Measurements from ENCODE around the gene UCP3. TPM values are rescaled to one million over a fixed set of nuclear protein-coding genes. Genes with fewer than 3 reads are reported as not detected.

Gene UCP3
- total and polyA plus RNA-seq, 4 donors: 1.0 to 2.8 (median 1.8) TPM

DNA sequence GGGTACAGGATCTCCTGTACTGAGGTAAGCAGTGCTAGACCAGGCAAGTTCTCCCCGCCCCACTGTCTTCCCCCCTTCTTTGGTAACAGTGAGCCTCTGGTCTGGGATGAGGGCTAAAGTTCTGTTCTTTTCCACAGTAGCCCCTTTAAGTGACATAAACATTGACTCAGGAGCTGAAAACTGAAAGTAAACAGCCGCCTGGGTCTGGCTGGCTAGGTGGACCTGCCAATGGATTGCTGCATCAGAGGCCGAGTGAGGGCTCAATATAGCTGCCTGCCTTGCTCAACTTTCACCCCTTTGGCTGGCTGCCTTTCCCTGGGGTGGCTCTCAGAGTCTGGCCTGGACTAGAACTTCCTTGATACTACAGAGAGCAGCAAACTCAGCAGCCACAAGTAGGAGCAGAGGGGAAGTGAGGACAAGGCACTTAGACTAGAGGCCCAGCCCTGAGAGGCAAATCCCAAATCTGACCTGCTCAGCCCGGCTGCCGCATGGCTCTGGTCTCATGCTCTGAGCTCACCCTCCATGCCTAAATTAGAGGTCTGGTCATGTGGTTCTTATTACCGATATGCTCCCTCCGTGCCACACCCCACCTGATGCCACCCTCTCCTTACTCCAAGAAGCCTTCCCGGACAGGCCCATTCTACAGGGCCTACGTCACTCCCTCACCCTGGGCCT is 9.6 kb upstream of the UCP3 start:
- Histone ChIP-seq H3K4me1 (ENCODE audit: control insufficient read depth in 5 of 5, insufficient read depth in 5 of 5, low read length in 5 of 5) (peaks cover 4 to 17% (median 7%) of the 10 kb centered on the region in 5 donors), H3K9me3 (ENCODE audit: control insufficient read depth in 4 of 4, insufficient read depth in 3 of 4, low read length in 3 of 4) (no peaks in the 10 kb centered on the region), H3K27ac (ENCODE audit: low read depth in 1 of 2, low read length in 1 of 2) (peak overlapping the region; percentile 78 to 91), H3K36me3 (ENCODE audit: control insufficient read depth in 4 of 4, insufficient read depth in 4 of 4, low read length in 4 of 4) (peaks cover 0 to 8% (median 1%) of the 10 kb centered on the region in 4 donors), H3K27me3 (ENCODE audit: control insufficient read depth in 3 of 3, insufficient read depth in 3 of 3, low read length in 2 of 3) (no peaks in the 10 kb centered on the region), H3K9ac (ENCODE audit: insufficient read depth in 1 of 2, low read length in 2 of 2) (no peak overlapping the region), H3K4me3 (no peak overlapping the region)
- DNase-seq (peak; percentile 46 to 80 (median 57)), ATAC-seq (ENCODE audit: insufficient read depth, low FRiP score) (peak; percentile 79)
- WGBS, 2 donors: 45 to 51% methylated on average over 9 of the region's 9 CpGs
- TF ChIP-seq, protein P1, sequence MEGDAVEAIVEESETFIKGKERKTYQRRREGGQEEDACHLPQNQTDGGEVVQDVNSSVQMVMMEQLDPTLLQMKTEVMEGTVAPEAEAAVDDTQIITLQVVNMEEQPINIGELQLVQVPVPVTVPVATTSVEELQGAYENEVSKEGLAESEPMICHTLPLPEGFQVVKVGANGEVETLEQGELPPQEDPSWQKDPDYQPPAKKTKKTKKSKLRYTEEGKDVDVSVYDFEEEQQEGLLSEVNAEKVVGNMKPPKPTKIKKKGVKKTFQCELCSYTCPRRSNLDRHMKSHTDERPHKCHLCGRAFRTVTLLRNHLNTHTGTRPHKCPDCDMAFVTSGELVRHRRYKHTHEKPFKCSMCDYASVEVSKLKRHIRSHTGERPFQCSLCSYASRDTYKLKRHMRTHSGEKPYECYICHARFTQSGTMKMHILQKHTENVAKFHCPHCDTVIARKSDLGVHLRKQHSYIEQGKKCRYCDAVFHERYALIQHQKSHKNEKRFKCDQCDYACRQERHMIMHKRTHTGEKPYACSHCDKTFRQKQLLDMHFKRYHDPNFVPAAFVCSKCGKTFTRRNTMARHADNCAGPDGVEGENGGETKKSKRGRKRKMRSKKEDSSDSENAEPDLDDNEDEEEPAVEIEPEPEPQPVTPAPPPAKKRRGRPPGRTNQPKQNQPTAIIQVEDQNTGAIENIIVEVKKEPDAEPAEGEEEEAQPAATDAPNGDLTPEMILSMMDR (IDR thresholded peaks at IDR 0.05; ENCODE audit: control extremely low read depth, extremely low read depth): no peak

DNA sequence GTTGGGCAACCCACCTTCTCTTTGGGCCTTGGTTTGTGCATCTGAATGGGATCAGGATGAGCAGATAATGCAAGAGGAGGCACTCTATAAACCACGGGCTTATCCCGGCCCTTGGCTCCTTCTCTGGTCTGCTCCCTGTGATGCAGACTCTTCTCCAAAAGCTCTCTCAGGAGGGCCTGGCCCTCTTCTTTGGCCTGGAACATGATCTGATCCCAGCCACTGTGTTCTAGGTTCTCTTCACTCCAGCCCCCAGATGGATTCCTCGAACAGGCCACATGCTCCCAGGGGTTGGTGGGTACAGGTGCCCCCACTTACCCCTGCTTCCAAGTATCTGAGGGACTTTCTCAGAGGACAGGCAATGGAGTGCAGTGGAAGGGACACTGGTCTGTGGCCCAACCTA is 8.7 kb upstream of the UCP3 start:
- peaks cover 4 to 17% (median 7%) of the 10 kb centered on the region in 5 donors for H3K4me1 ChIP-seq (ENCODE audit: control insufficient read depth in 5 of 5, insufficient read depth in 5 of 5, low read length in 5 of 5)
- peak overlapping the region in 1 of 2 donors; percentile 78 for H3K27ac ChIP-seq (ENCODE audit: low read depth in 1 of 2, low read length in 1 of 2)
- TF ChIP-seq, protein P1 (IDR thresholded peaks at IDR 0.05; ENCODE audit: control extremely low read depth, extremely low read depth): no peak
- 86 to 94% methylated on average over 3 of the region's 3 CpGs for WGBS, 2 donors
- no peaks in the 10 kb centered on the region for H3K9me3 ChIP-seq (ENCODE audit: control insufficient read depth in 4 of 4, insufficient read depth in 3 of 4, low read length in 3 of 4)
- no peak overlapping the region for H3K4me3 ChIP-seq
- ATAC-seq (ENCODE audit: insufficient read depth, low FRiP score) (no peak), DNase-seq (no peak)
- no peaks in the 10 kb centered on the region for H3K27me3 ChIP-seq (ENCODE audit: control insufficient read depth in 3 of 3, insufficient read depth in 3 of 3, low read length in 2 of 3)
- peaks cover 0 to 8% (median 3%) of the 10 kb centered on the region in 4 donors for H3K36me3 ChIP-seq (ENCODE audit: control insufficient read depth in 4 of 4, insufficient read depth in 4 of 4, low read length in 4 of 4)
- H3K9ac ChIP-seq (ENCODE audit: insufficient read depth in 1 of 2, low read length in 2 of 2): no peak overlapping the region

DNA sequence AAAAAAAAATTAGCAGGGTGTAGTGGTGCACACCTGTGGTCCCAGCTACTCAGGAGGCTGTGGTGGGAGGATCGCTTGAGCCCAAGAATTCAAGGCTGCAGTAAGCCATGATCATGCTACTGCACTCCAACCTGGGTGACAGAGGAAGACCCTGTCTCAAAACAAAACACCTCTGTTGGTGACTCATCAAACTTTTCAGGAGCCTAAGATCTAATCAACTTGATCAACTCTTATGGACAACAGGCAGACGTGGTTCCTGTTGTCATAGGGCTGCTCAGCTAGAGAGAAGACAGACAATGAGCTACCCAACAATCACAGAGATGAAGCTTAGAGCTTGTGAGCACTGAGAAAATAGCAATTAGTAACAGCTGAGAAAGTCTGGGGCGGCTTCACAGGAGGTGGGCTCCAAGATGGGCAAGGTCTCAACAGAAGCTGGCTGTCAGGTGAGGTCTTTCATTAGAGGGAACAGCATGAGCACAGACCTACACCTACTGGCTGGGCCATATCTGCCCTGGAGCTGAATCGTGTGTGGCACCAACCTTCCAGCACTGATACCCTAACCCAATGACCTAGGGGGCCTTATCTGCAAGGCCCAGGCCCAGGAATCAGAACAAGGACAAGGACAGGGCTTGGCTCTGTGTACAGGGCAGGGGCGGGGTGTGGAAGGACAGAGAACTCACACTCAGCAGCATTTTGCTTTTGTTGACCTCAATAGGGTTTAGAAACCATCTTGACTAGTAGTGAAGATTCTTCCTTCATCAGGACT is 7.2 kb upstream of the UCP3 start:
- H3K9ac ChIP-seq (ENCODE audit: insufficient read depth in 1 of 2, low read length in 2 of 2): no peak overlapping the region
- TF ChIP-seq, protein P1 (IDR thresholded peaks at IDR 0.05; ENCODE audit: control extremely low read depth, extremely low read depth): no peak
- H3K9me3 ChIP-seq (ENCODE audit: control insufficient read depth in 4 of 4, insufficient read depth in 3 of 4, low read length in 3 of 4): no peaks in the 10 kb centered on the region
- peaks cover 0 to 11% (median 3%) of the 10 kb centered on the region in 4 donors for H3K36me3 ChIP-seq (ENCODE audit: control insufficient read depth in 4 of 4, insufficient read depth in 4 of 4, low read length in 4 of 4)
- WGBS, 2 donors: 98 to 99% methylated on average over 5 of the region's 5 CpGs
- ATAC-seq (ENCODE audit: insufficient read depth, low FRiP score) (no peak), DNase-seq (no peak)
- no peak overlapping the region for H3K4me3 ChIP-seq
- no peaks in the 10 kb centered on the region for H3K27me3 ChIP-seq (ENCODE audit: control insufficient read depth in 3 of 3, insufficient read depth in 3 of 3, low read length in 2 of 3)
- peaks cover 4 to 17% (median 7%) of the 10 kb centered on the region in 5 donors for H3K4me1 ChIP-seq (ENCODE audit: control insufficient read depth in 5 of 5, insufficient read depth in 5 of 5, low read length in 5 of 5)
- no peak overlapping the region for H3K27ac ChIP-seq (ENCODE audit: low read depth in 1 of 2, low read length in 1 of 2)
